ENCODE data around the gene NUP210L. TPM values are rescaled to one million over a fixed set of nuclear protein-coding genes. Genes with fewer than 3 reads are reported as not detected.

Gene NUP210L
- total RNA-seq: 0.07 and 0.23 TPM in 2 replicates

GRCh38 chr1:154154534-154155191 lies at the start of gene NUP210L:
Gene NUP210L (minus strand): TSS chr1:154155073.

GRCh38 chr1:154191990-154192461 lies 37.2 kb upstream of the NUP210L start, which contains the start of gene TPM3:
Gene TPM3 (minus strand): TSS chr1:154192100. CDS start chr1:154192018, 82 bp downstream.

GRCh38 chr1:153990468-153991150 lies 164.3 kb downstream of the NUP210L start, which contains the start of gene RPS27:
Gene RPS27 (plus strand): TSS chr1:153990762. CDS start chr1:153990797, 35 bp downstream.

GRCh38 chr1:153985941-153986761 lies 168.7 kb downstream of the NUP210L start, which contains the start of gene RAB13:
Gene RAB13 (minus strand): TSS chr1:153986339. CDS start chr1:153986236, 103 bp downstream.

GRCh38 chr1:153977250-153978240 lies 177.3 kb downstream of the NUP210L start, which contains the start of gene JTB:
Gene JTB (minus strand): TSS chr1:153977674. CDS start chr1:153977252, 422 bp downstream.

GRCh38 chr1:153967107-153967999 lies 187.5 kb downstream of the NUP210L start, which contains the start of gene CREB3L4:
Gene CREB3L4 (plus strand): TSS chr1:153967902. CDS start chr1:153968526, 624 bp downstream.

GRCh38 chr1:153963030-153963849 lies 191.6 kb downstream of the NUP210L start, which contains the start of gene SLC39A1:
Gene SLC39A1 (minus strand): TSS chr1:153963537. CDS start chr1:153962715, 822 bp downstream.

GRCh38 chr1:153958111-153958960 lies 196.5 kb downstream of the NUP210L start, which contains the start of gene CRTC2:
Gene CRTC2 (minus strand): TSS chr1:153958612. CDS start chr1:153958497, 115 bp downstream.

GRCh38 chr1:153946622-153947241 lies 208.1 kb downstream of the NUP210L start, which contains the start of gene DENND4B:
Gene DENND4B (minus strand): TSS chr1:153946718. CDS start chr1:153944374, 2,344 bp downstream.

Other genes starting within 250 kb of the NUP210L start
- 7.9 and 8.3 TPM in 2 replicates for gene GATAD2B, start 232.1 kb downstream of the NUP210L start, total RNA-seq
- 18.7 and 28.8 TPM in 2 replicates for gene DENND4B, start 208.4 kb downstream of the NUP210L start, total RNA-seq
- gene CRTC2, start 196.5 kb downstream of the NUP210L start, total RNA-seq: 6.3 and 6.7 TPM in 2 replicates
- gene SLC39A1, start 191.5 kb downstream of the NUP210L start, total RNA-seq: 117 and 120 TPM in 2 replicates
- gene CREB3L4, start 187.2 kb downstream of the NUP210L start, total RNA-seq: 3.9 and 6.6 TPM in 2 replicates
- 87.9 and 105 TPM in 2 replicates for gene JTB, start 177.4 kb downstream of the NUP210L start, total RNA-seq
- gene RAB13, start 168.7 kb downstream of the NUP210L start, total RNA-seq: 102 and 150 TPM in 2 replicates
- 788 and 889 TPM in 2 replicates for gene RPS27, start 164.3 kb downstream of the NUP210L start, total RNA-seq
- 245 and 296 TPM in 2 replicates for gene TPM3, start 37.0 kb upstream of the NUP210L start, total RNA-seq
- not detected in 2 replicates for gene CFAP141, start 51.3 kb upstream of the NUP210L start, total RNA-seq
- 72.0 and 75.8 TPM in 2 replicates for gene UBAP2L, start 65.9 kb upstream of the NUP210L start, total RNA-seq
- gene HAX1, start 117.6 kb upstream of the NUP210L start, total RNA-seq: 64.9 and 69.5 TPM in 2 replicates
- gene AQP10, start 166.0 kb upstream of the NUP210L start, total RNA-seq: 0.07 and 0.13 TPM in 2 replicates
- 195 and 234 TPM in 2 replicates for gene ATP8B2, start 170.5 kb upstream of the NUP210L start, total RNA-seq

All from smooth muscle cell of the pulmonary artery (primary cell).